ENCODE data around the gene BCAM.
"Not testable (repeated sequence)": the region's sequence is repeated elsewhere in the genome, so short reads cannot be mapped to it uniquely, and the experiment has no call there.

- not testable (repeated sequence) for TF ChIP-seq CTCF (IDR thresholded peaks at IDR 0.05); ZFX (IDR thresholded peaks at IDR 0.05; ENCODE audit: borderline replicate concordance)
Measured at GRCh38 chr19:44832875-44833274, 24.0 kb downstream of the BCAM start.
